NCI-H128 (cell line): Measurements from ENCODE around the gene CDS2.
A peak's percentile ranks its signal among the peaks of the same experiment; 100 is the strongest.
"Not testable (repeated sequence)": the region's sequence is repeated elsewhere in the genome, so short reads cannot be mapped to it uniquely, and the experiment has no call there.

Source experiments
- DNase-seq: peaks from one replicate; lab custom pipeline; 2025; ENCODE audit not compliant: unreplicated experiment; lab: John Stamatoyannopoulos, UW

The CDS2 gene

GRCh38 chr20:5126512-5127203 lies at the start of gene CDS2:
Gene CDS2, plus strand, starts transcription at chr20:5127008. Its CDS starts 85 bp downstream, at chr20:5127093.
- peak; percentile 96 for DNase-seq

DNA sequence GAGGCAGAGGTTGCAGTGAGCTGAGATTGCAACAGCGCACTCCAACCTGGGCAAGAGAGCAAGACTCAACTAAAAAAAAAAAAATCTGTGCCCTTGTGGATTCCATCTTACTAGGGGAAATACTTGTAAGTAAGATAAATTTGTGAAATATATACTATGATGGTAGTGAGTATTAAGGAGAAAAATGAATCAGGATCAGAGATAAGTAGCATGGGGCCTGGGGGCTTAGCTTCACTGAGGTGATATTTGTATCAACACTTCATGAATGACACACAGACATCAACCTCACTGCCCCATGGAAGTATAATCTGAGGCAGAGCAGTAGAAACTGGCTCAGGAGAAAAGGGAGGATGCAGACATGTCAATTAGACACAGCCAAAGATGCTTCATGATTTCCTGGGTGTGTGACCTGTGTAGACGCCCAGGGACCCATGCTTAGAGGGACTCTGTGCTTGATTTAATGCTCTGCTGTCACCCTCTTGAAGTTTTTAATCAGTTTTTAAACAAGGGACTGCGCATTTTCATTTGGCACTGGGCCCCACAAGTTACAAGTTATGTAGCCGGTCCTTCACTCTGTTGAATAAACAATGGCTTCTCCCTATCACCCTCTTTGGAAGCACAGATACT lies 48.9 kb upstream of the CDS2 start:
- DNase-seq: no peak

DNA sequence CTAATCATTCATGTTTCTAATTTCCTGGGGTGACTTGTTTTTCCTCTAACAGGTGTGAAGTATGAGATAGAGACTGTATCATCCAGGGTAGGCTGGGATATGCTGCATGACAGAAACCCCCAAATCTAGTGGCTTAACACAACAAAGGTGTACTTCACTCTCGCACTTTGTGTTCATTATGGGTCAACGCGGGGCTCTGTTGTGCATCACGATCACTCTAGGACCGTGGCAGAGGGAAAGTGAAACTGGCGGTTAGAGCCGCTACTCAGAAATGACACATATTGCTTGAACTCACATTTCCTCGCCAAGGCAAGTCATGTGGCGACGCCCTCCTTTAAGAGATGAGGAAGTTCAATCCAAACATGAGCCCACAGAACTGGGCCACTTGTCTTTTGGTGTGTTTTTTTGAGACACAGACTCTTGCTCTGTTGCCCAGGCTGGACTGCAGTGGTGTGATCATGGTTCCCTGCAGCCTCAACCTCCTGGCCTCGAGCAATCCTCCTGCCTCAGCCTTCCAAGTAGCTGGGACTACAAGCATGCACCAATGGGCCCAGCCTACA lies 48.3 kb upstream of the CDS2 start:
- no peak for DNase-seq

DNA sequence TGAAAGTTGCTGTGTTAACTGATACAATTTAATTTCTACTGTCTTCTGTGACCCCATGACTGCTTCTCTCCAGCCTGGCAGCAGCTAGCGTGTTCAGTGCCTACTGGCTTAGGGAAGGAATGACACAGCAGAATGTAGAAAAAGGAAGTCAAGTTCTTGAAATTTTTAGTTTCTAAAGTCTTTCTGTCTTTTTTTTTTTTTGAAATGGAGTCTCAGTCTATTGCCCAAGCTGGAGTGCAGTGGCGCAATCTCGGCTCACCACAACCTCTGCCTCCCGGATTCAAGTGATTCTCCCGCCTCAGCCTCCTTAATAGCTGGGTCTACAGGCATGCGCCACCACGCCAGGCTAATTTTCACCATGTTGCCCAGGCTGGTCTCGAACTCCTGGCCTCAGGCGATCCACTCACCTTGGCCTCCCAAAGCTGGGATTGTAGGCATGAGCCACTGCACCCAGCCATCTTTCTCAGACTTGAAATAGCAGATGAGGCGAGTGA lies 46.4 kb upstream of the CDS2 start:
- no peak for DNase-seq

GRCh38 chr20:5085380-5085779 lies 41.4 kb upstream of the CDS2 start:
- DNase-seq: no peak

GRCh38 chr20:5088688-5089087 lies 38.1 kb upstream of the CDS2 start:
- no peak for DNase-seq

GRCh38 chr20:5090191-5090590 lies 36.6 kb upstream of the CDS2 start:
- no peak for DNase-seq

DNA sequence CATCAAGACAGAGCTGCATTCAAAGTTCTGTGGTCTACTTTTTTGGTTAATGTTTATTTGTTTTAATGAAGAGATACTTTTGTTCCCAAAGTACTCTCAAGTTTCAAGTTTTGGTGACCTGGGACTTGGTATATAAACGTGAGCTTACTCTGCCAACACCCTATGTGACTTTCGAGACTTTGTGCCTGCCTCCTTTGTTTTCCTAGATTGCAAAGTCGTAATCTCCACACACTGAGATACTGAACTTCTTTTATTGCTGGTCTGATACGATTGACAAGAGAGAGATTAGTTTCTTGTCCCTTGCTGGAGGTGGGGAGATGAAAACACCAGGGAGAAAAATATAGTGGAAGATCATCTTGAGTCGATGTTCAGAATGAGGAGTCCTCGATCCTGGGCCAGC lies 34.9 kb upstream of the CDS2 start:
- DNase-seq: no peak

DNA sequence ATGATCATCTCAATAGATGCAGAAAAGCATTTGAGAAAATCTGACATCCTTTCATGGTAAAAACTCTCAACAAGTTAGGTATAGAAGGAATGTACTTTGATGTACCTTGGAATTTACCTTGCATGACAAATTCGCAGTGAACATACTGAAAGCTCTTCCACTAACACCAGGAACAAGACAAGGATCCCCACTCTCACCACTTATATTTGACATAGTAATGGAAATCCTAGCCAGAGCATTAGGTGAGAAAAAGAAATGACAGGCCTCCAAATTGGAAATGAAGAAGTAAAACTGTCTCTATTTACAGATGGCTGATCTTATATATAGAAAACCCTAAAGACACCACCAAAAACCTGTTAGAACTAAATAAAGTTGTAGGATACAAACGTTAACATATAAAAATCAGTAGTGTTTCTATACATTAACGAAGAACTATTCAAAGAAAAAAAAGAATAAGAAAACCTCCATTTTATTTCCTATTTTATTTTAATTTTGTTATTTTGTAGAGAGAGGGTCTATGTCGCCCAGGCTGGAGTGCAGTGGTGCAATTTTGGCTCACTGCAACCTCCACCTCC lies 34.0 kb upstream of the CDS2 start:
- no peak for DNase-seq

GRCh38 chr20:5095454-5095853 lies 31.4 kb upstream of the CDS2 start:
- DNase-seq: no peak

DNA sequence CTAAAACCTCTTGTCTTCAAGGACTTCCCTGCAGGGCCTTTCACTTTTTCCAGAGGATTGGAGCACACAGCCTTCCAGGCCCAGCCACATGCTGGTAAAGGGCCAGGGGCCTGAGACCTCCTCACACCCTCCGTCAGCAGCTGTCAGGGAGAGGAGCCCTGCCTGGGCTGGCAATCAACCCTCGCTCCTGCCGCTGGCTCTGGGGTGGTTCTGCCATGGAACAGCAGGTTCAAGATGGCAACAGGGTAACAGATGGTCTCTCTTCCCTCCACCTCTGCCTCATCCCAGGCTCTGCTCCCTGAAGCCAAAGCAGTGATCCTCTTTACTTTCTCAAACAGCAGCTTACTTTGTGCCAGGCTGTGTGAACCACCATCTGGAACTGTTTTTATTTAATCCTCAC lies 30.9 kb upstream of the CDS2 start:
- no peak for DNase-seq

GRCh38 chr20:5096463-5096862 lies 30.3 kb upstream of the CDS2 start:
- DNase-seq: no peak

- DNase-seq: not testable (repeated sequence)
These were observed 27.8 kb upstream of the CDS2 start for GRCh38 chr20:5099009-5099408.

DNA sequence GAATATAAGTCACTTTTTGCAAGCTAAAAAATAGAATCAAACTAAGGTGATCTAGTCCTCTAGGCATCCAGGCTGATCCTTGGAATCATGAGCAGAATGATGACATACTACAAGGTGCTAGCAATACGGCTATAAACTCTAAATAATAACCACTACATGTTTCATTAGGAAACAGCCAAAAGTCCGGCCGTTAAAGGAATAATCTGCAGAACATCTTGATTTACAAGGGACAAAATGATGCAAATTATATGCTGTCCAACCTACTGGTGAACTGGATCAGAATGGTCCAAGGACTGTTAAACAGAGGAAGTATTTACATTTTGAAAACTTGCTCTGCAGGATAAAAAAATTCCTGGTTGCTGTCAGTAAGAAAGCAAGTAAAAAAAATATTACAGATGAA lies 26.9 kb upstream of the CDS2 start:
- DNase-seq: not testable (repeated sequence)

DNA sequence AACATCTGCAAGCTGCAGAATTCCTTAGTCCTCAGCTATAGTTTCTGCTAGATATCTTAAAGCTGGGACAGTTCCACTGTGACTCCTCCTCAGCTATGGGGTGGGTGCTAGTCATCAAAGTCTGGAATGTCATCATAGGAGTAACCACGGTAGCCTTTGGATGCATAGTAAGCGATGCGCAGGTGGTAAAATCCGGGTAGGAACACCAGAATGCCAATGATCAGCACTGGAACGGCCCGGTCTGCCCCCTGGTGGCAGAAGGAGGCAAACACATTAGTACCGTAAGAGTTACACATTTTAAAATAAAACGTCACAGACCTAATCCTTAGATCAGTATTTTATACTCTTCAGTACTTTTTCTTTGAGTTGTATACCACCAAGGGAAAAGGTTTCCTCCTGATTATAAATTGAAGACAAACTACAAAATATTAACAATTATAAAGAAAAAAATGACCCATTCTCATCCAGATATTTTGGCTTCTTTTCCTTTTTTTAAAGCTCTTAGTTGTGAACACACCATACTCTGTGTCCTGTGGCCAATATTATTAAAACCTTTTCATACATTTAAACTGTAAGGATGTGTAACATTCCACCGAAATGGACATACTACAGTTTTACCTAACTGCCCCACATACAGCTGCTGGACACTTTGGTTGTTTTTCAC lies 26.0 kb upstream of the CDS2 start:
- DNase-seq: peak; percentile 17

DNA sequence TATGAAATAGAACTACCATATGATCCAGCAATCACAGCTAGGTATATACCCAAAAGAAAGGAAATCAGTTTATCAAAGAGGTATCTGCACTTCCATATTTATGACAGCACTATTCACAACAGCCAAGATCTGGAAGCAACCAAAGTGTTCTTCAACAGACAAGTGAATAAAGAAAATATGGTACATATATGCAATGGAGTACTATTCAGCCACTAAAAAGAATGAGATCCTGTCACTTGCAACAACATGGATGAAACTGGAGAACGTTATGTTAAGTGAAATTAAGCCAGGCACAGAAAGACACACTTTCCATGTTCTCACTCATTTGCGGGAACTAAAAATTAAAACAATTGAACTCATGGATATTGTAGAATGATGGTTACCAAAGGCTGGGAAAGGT lies 22.3 kb upstream of the CDS2 start:
- no peak for DNase-seq

DNA sequence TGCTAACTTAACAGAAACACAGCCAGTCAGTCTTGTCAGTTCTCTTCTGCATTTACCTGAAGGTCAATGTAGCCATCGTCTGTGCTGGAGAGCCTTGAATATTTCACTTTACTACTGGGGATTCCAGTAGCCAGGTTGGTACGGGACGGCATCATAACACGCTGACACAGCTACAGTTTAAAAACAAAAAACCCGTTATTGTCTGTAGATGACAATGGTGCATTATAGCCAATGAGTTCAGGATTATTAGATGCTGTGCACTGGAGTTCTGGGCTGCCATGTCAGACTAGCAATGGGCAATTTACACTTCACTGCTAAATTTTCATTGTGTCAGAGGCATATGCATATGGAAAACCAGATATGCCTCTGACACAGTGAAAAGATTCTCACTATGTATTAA lies 17.5 kb upstream of the CDS2 start:
- no peak for DNase-seq

GRCh38 chr20:5113615-5113986 lies 13.2 kb upstream of the CDS2 start:
- no peak for DNase-seq

DNA sequence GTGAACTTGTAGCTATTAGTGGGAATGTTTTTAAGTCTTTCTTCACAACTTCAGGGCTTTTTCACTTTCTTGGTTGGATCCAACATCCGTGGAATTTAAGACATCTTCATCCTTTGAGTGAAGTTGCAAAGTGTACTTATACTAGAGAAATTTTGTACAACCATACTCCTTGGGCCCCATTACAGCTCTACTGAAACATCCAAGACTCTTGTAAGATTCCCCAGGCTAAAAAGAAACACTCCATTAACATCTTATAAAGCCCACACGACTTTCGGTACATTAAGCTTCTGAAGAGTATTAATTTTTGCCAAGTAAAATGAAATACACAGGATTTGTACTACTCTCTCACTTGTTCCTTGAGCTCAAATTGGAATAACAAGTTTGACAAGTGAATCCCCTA lies 12.4 kb upstream of the CDS2 start:
- DNase-seq: no peak

GRCh38 chr20:5116875-5117274 lies 9.9 kb upstream of the CDS2 start:
- no peak for DNase-seq
